WTC11 (cell line): Measurements from ENCODE around the gene ELP2. TPM values are rescaled to one million over a fixed set of nuclear protein-coding genes. Genes with fewer than 3 reads are reported as not detected.

ENCODE experiments used
- ATAC-seq: fragments of 200-7000 bp; cut with Tn5 transposase; 2 replicates; pipeline ENCODE4 v1.10.0; 2021; ENCODE audit warnings: mild to moderate bottlenecking, moderate library complexity
- CTCF ChIA-PET: fragments of 300-600 bp; sonication (Branson Sonifier 250); formaldehyde crosslinking; loops from one replicate; lab custom pipeline; 2021; ENCODE audit warnings: antibody characterized with exemption; lab: Charles Lee
- POLR2A ChIA-PET: fragments of 350-600 bp; sonication (Branson Sonifier 250); formaldehyde crosslinking; loops from one replicate; lab custom pipeline; 2021; ENCODE audit warnings: antibody characterized with exemption; lab: Charles Lee
- DNase-seq: peaks from one replicate; pipeline ENCODE4 v3.0.0; 2021; ENCODE audit warnings: low spot score
- H3K27ac Mint-ChIP-seq: 2 replicates; pipeline ENCODE4 v1.8.0; 2021; ENCODE audit warnings: mixed read lengths
- H3K27me3 Mint-ChIP-seq: 2 replicates; pipeline ENCODE4 v1.8.0; 2021; ENCODE audit warnings: low read depth, mild to moderate bottlenecking, moderate library complexity, mixed read lengths
- H3K36me3 Mint-ChIP-seq: 2 replicates; pipeline ENCODE4 v1.8.0; 2021; ENCODE audit warnings: mixed read lengths
- H3K4me1 Mint-ChIP-seq: 2 replicates; pipeline ENCODE4 v1.8.0; 2022; ENCODE audit warnings: mixed read lengths
- H3K4me3 Mint-ChIP-seq: 2 replicates; pipeline ENCODE4 v1.8.0; 2021; ENCODE audit warnings: mild to moderate bottlenecking, moderate library complexity, mixed read lengths
- H3K9me3 Mint-ChIP-seq: 2 replicates; pipeline ENCODE4 v1.8.0; 2021; ENCODE audit warnings: mixed read lengths
- E2F5 ChIP-seq: sonication (generic); formaldehyde crosslinking; IDR thresholded peaks from 2 replicates; pipeline ENCODE4 v1.8.1; 2022; ENCODE audit warnings: mild to moderate bottlenecking, moderate library complexity, missing genetic modification reagents
- ERG ChIP-seq: fragments of 250-450 bp; sonication (Bioruptor Pico); IDR thresholded peaks from 2 replicates; pipeline ENCODE4 v1.8.0; 2021; ENCODE audit warnings: mild to moderate bottlenecking
- FOXP1 ChIP-seq: sonication (generic); formaldehyde crosslinking; IDR thresholded peaks from 2 replicates; pipeline ENCODE4 v1.8.0; 2022; ENCODE audit warnings: missing genetic modification reagents, mild to moderate bottlenecking, moderate library complexity, borderline replicate concordance
- GTF2I ChIP-seq: fragments of 250-450 bp; sonication (Bioruptor Pico); conservative IDR thresholded peaks from 2 replicates; pipeline ENCODE4 v1.4.0; 2021; ENCODE audit warnings: mild to moderate bottlenecking
- MAX ChIP-seq: sonication (generic); formaldehyde crosslinking; IDR thresholded peaks from 2 replicates; pipeline ENCODE4 v1.8.0; 2022; ENCODE audit warnings: mild to moderate bottlenecking, missing genetic modification reagents
- MXD4 ChIP-seq: fragments of 250-450 bp; sonication (Bioruptor Pico); IDR thresholded peaks from 2 replicates; pipeline ENCODE4 v1.8.0; 2021; ENCODE audit warnings: mild to moderate bottlenecking, moderate library complexity, borderline replicate concordance
- MYBL2 ChIP-seq: sonication (generic); formaldehyde crosslinking; IDR thresholded peaks from 2 replicates; pipeline ENCODE4 v1.8.1; 2023; ENCODE audit warnings: mild to moderate bottlenecking, moderate library complexity, missing genetic modification reagents
- NFATC4 ChIP-seq: fragments of 250-450 bp; sonication (Bioruptor Pico); IDR thresholded peaks from 2 replicates; pipeline ENCODE4 v1.9.0; 2021; ENCODE audit warnings: mild to moderate bottlenecking
- NR1H2 ChIP-seq: sonication (generic); formaldehyde crosslinking; IDR thresholded peaks from 2 replicates; pipeline ENCODE4 v1.9.0; 2021; ENCODE audit warnings: mild to moderate bottlenecking, moderate library complexity, missing genetic modification reagents
- PREB ChIP-seq: sonication (generic); formaldehyde crosslinking; IDR thresholded peaks from 2 replicates; pipeline ENCODE4 v1.8.1; 2022; ENCODE audit warnings: mild to moderate bottlenecking, missing genetic modification reagents, moderate library complexity, borderline replicate concordance
- RORB ChIP-seq: fragments of 250-450 bp; sonication (Bioruptor Pico); IDR thresholded peaks from 2 replicates; pipeline ENCODE4 v1.9.0; 2021; ENCODE audit warnings: mild to moderate bottlenecking
- TCF7 ChIP-seq: sonication (generic); formaldehyde crosslinking; IDR thresholded peaks from 2 replicates; pipeline ENCODE4 v1.8.0; 2022; ENCODE audit warnings: mild to moderate bottlenecking, low read depth, missing genetic modification reagents, moderate library complexity
- TEAD4 ChIP-seq: sonication (generic); formaldehyde crosslinking; IDR thresholded peaks from 2 replicates; pipeline ENCODE4 v1.8.0; 2022; ENCODE audit warnings: mild to moderate bottlenecking, missing genetic modification reagents
- ZBTB21 ChIP-seq: sonication (generic); formaldehyde crosslinking; IDR thresholded peaks from 2 replicates; pipeline ENCODE4 v1.8.1; 2023; ENCODE audit warnings: mild to moderate bottlenecking, missing genetic modification reagents, borderline replicate concordance
- ZNF232 ChIP-seq: sonication (generic); formaldehyde crosslinking; IDR thresholded peaks from 2 replicates; pipeline ENCODE4 v1.8.0; 2022; ENCODE audit warnings: mild to moderate bottlenecking, missing genetic modification reagents
- ZNF396 ChIP-seq: fragments of 250-450 bp; sonication (Bioruptor Pico); IDR thresholded peaks from 2 replicates; pipeline ENCODE4 v1.8.0; 2021; ENCODE audit warnings: mild to moderate bottlenecking, moderate library complexity, borderline replicate concordance
- total RNA-seq: library from RNA; stranded (reverse); gene quantifications from 3 replicates; pipeline ENCODE4 v1.2.3, GENCODE V29; 2021
- TF ChIP-seq, protein P1 (sequence below): sonication (generic); formaldehyde crosslinking; IDR thresholded peaks from 2 replicates; pipeline ENCODE4 v1.8.0; 2023; ENCODE audit warnings: missing genetic modification reagents, mild to moderate bottlenecking, borderline replicate concordance
- TF ChIP-seq, protein P2 (sequence below): sonication (generic); formaldehyde crosslinking; IDR thresholded peaks from 2 replicates; pipeline ENCODE4 v1.8.0; 2022; ENCODE audit warnings: mild to moderate bottlenecking, missing genetic modification reagents
- TF ChIP-seq, protein P3 (sequence below): sonication (generic); formaldehyde crosslinking; conservative IDR thresholded peaks from 2 replicates; pipeline ENCODE4 v1.8.1; 2022; ENCODE audit warnings: mild to moderate bottlenecking, missing genetic modification reagents

ELP2 gene
- total RNA-seq, 1 experiment from 2014 or later, result 141 TPM

DNA sequence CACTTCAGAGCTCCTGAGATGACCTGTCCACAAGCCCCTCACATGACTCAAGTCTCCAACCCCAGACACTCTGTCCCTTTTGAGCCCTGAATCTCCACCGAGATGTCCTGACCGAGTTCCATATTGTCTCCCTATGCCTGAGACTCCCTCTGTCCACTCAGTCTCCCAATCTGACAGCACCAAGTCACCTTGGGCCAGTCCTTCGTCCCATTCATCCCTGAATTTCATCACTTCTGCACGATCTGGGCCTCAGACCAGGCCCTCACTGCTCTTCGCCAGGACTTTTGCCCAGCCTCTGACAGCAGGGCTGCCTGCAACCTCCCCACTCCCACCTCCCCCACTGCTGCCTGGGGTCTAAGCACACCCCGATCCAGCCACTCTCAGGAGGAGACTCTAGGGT is 53.3 kb downstream of the ELP2 start (continued):
- TF ChIP-seq, protein P1, sequence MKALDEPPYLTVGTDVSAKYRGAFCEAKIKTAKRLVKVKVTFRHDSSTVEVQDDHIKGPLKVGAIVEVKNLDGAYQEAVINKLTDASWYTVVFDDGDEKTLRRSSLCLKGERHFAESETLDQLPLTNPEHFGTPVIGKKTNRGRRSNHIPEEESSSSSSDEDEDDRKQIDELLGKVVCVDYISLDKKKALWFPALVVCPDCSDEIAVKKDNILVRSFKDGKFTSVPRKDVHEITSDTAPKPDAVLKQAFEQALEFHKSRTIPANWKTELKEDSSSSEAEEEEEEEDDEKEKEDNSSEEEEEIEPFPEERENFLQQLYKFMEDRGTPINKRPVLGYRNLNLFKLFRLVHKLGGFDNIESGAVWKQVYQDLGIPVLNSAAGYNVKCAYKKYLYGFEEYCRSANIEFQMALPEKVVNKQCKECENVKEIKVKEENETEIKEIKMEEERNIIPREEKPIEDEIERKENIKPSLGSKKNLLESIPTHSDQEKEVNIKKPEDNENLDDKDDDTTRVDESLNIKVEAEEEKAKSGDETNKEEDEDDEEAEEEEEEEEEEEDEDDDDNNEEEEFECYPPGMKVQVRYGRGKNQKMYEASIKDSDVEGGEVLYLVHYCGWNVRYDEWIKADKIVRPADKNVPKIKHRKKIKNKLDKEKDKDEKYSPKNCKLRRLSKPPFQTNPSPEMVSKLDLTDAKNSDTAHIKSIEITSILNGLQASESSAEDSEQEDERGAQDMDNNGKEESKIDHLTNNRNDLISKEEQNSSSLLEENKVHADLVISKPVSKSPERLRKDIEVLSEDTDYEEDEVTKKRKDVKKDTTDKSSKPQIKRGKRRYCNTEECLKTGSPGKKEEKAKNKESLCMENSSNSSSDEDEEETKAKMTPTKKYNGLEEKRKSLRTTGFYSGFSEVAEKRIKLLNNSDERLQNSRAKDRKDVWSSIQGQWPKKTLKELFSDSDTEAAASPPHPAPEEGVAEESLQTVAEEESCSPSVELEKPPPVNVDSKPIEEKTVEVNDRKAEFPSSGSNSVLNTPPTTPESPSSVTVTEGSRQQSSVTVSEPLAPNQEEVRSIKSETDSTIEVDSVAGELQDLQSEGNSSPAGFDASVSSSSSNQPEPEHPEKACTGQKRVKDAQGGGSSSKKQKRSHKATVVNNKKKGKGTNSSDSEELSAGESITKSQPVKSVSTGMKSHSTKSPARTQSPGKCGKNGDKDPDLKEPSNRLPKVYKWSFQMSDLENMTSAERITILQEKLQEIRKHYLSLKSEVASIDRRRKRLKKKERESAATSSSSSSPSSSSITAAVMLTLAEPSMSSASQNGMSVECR (CRISPR knock-in tag), result no peak
- no peak for TF ChIP-seq TEAD4 (CRISPR knock-in tag)
- no peak for TF ChIP-seq PREB
- no peak for TF ChIP-seq MXD4
- TF ChIP-seq ZNF232 (CRISPR knock-in tag), result no peak
- TF ChIP-seq, protein P2, sequence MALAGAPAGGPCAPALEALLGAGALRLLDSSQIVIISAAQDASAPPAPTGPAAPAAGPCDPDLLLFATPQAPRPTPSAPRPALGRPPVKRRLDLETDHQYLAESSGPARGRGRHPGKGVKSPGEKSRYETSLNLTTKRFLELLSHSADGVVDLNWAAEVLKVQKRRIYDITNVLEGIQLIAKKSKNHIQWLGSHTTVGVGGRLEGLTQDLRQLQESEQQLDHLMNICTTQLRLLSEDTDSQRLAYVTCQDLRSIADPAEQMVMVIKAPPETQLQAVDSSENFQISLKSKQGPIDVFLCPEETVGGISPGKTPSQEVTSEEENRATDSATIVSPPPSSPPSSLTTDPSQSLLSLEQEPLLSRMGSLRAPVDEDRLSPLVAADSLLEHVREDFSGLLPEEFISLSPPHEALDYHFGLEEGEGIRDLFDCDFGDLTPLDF (CRISPR knock-in tag), result no peak
- TF ChIP-seq MAX (CRISPR knock-in tag), result no peak
- TF ChIP-seq NFATC4 (CRISPR knock-in tag), result no peak
- TF ChIP-seq, protein P3, sequence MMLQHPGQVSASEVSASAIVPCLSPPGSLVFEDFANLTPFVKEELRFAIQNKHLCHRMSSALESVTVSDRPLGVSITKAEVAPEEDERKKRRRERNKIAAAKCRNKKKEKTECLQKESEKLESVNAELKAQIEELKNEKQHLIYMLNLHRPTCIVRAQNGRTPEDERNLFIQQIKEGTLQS (CRISPR knock-in tag), result no peak
- no peak for TF ChIP-seq NR1H2

- peaks cover 44% of the 10 kb centered on the region for H3K27me3 Mint-ChIP-seq
- no peaks in the 10 kb centered on the region for H3K36me3 Mint-ChIP-seq
- no peaks in the 10 kb centered on the region for H3K9me3 Mint-ChIP-seq
- H3K4me1 Mint-ChIP-seq, result peaks cover 23% of the 10 kb centered on the region
- ChIA-PET CTCF (no interaction called here), POLR2A (no interaction called here)
- DNase-seq (no peak), ATAC-seq (no peak)
- no peak overlapping the region for H3K27ac Mint-ChIP-seq
- TF ChIP-seq GTF2I (no peak), TCF7 (CRISPR knock-in tag) (no peak), ZBTB21 (CRISPR knock-in tag) (no peak), E2F5 (CRISPR knock-in tag) (no peak), RORB (CRISPR knock-in tag) (no peak), ERG (CRISPR knock-in tag) (no peak), FOXP1 (no peak), MYBL2 (CRISPR knock-in tag) (no peak), ZNF396 (no peak)
- TF ChIP-seq, protein P1 (CRISPR knock-in tag), result no peak
- no peak overlapping the region for H3K4me3 Mint-ChIP-seq
These were observed 54.3 kb downstream of the ELP2 start for GRCh38 chr18:36183987-36184386.
